Osteoblast (primary cell): ENCODE measurements around the gene RNF145. TPM values are rescaled to one million over a fixed set of nuclear protein-coding genes. Genes with fewer than 3 reads are reported as not detected.
"Not testable (repeated sequence)": the region's sequence is repeated elsewhere in the genome, so short reads cannot be mapped to it uniquely, and the experiment has no call there.

Source experiments
- DNase-seq: peaks from one replicate; pipeline ENCODE4 v3.0.0; 2011; ENCODE audit warnings: low spot score, mixed read lengths; ENCODE audit not compliant: insufficient read length; ENCODE audit errors: missing footprints
- H2AFZ ChIP-seq: 2 replicates; pipeline ENCODE4 v1.6.0; 2011; ENCODE audit warnings: mild to moderate bottlenecking, low read length
- H3K27ac ChIP-seq: 2 replicates; pipeline ENCODE4 v1.5.1; 2011; ENCODE audit warnings: mild to moderate bottlenecking, low read depth, low read length, moderate library complexity
- H3K27me3 ChIP-seq: 2 replicates; pipeline ENCODE4 v1.6.0; 2012; ENCODE audit warnings: mild to moderate bottlenecking, control low read depth, inconsistent platforms, low read length, moderate library complexity; ENCODE audit not compliant: insufficient read depth
- H3K36me3 ChIP-seq: 2 replicates; pipeline ENCODE4 v1.5.1; 2011; ENCODE audit warnings: mild to moderate bottlenecking, low read length, control low read depth, moderate library complexity; ENCODE audit not compliant: insufficient read depth
- H3K4me1 ChIP-seq: 2 replicates; pipeline ENCODE4 v1.5.1; 2011; ENCODE audit warnings: mild to moderate bottlenecking, low read length, control low read depth, moderate library complexity; ENCODE audit not compliant: insufficient read depth
- H3K4me2 ChIP-seq: 2 replicates; pipeline ENCODE4 v1.6.0; 2011; ENCODE audit warnings: mild to moderate bottlenecking, low read length; ENCODE audit not compliant: insufficient read depth
- H3K4me3 ChIP-seq: fragments of 200-600 bp; sonication (generic); 3 replicates; pipeline ENCODE4 v1.5.1; 2012; ENCODE audit warnings: mild to moderate bottlenecking, low read length, inconsistent platforms; ENCODE audit not compliant: insufficient read depth
- H3K79me2 ChIP-seq: 2 replicates; pipeline ENCODE4 v1.6.0; 2012; ENCODE audit warnings: mild to moderate bottlenecking, low read length, control low read depth, inconsistent platforms; ENCODE audit not compliant: insufficient read depth
- H3K9me3 ChIP-seq: 2 replicates; pipeline ENCODE4 v1.5.1; 2011; ENCODE audit warnings: low read depth, low read length, control low read depth
- H4K20me1 ChIP-seq: 2 replicates; pipeline ENCODE4 v1.6.0; 2012; ENCODE audit warnings: mild to moderate bottlenecking, low read length, control low read depth; ENCODE audit not compliant: insufficient read depth
- total RNA-seq: library from RNA; depleted of rRNA; stranded (reverse); fragments of >200 nt; gene quantifications from 2 replicates; pipeline ENCODE4 v1.2.3, GENCODE V29; 2012
- TF ChIP-seq, protein P1 (sequence below): IDR thresholded peaks from 2 replicates; pipeline ENCODE4 v1.5.1; 2011; ENCODE audit warnings: mild to moderate bottlenecking, low read depth, low read length, moderate library complexity; ENCODE audit errors: extremely low read depth

Gene RNF145
- total RNA-seq, 1 donor = 38.4 TPM

GRCh38 chr5:159149085-159149484 lies 60.3 kb downstream of the RNF145 start:
- H3K4me3 ChIP-seq = no peak overlapping the region
- peaks cover 4% of the 10 kb centered on the region for H3K27me3 ChIP-seq
- TF ChIP-seq, protein P1, sequence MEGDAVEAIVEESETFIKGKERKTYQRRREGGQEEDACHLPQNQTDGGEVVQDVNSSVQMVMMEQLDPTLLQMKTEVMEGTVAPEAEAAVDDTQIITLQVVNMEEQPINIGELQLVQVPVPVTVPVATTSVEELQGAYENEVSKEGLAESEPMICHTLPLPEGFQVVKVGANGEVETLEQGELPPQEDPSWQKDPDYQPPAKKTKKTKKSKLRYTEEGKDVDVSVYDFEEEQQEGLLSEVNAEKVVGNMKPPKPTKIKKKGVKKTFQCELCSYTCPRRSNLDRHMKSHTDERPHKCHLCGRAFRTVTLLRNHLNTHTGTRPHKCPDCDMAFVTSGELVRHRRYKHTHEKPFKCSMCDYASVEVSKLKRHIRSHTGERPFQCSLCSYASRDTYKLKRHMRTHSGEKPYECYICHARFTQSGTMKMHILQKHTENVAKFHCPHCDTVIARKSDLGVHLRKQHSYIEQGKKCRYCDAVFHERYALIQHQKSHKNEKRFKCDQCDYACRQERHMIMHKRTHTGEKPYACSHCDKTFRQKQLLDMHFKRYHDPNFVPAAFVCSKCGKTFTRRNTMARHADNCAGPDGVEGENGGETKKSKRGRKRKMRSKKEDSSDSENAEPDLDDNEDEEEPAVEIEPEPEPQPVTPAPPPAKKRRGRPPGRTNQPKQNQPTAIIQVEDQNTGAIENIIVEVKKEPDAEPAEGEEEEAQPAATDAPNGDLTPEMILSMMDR = no peak
- no peak for DNase-seq
- H3K9me3 ChIP-seq = no peaks in the 10 kb centered on the region
- H3K36me3 ChIP-seq = no peaks in the 10 kb centered on the region
- H3K27ac ChIP-seq = no peak overlapping the region
- H4K20me1 ChIP-seq = no peaks in the 10 kb centered on the region
- no peaks in the 10 kb centered on the region for H3K79me2 ChIP-seq
- no peak overlapping the region for H2AFZ ChIP-seq
- H3K4me1 ChIP-seq = no peaks in the 10 kb centered on the region
- H3K4me2 ChIP-seq = no peak overlapping the region

DNA sequence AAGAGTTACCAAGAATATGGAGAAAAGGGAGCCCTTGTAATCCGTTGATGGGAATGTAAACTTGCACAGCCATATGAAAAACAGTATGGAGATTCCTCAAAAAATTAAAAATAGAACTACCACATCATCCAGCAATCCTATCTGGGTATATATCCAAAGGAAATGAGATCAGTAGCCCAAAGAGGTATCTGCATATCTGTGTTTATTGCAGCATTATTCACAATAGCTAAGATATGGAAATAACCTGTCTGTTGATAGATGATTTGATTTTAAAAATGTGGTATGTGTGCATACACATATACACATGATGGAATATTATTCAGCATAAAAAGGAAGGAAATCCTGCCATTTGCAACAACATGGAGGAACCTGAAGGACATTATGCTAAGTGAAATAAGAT lies 61.4 kb downstream of the RNF145 start:
- TF ChIP-seq, protein P1 = no peak
- H4K20me1 ChIP-seq = no peaks in the 10 kb centered on the region
- H3K36me3 ChIP-seq = no peaks in the 10 kb centered on the region
- H3K79me2 ChIP-seq = no peaks in the 10 kb centered on the region
- peaks cover 4% of the 10 kb centered on the region for H3K27me3 ChIP-seq
- H3K27ac ChIP-seq = no peak overlapping the region
- H3K4me1 ChIP-seq = no peaks in the 10 kb centered on the region
- no peak overlapping the region for H3K4me3 ChIP-seq
- no peak overlapping the region for H3K4me2 ChIP-seq
- no peak overlapping the region for H2AFZ ChIP-seq
- H3K9me3 ChIP-seq = no peaks in the 10 kb centered on the region
- no peak for DNase-seq

DNA sequence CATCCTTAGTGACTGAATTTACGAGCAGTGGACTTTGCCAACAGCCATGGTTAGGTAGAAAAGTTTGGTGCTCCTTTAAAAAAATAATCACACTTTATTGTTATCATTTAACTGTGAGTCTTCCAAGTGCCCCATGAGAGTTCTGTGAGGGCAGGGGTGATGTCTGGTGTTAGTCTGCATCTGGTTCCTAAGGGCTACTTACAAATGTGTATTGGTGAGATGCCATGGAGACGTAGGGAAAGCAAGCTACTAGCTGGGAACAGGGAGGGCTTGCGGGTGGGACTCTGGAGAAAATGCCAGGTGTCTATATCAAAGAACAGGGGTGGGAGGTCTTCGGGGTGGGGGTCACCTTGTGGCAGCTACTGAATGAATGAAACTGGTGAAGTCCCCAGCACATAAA lies 62.5 kb downstream of the RNF145 start:
- no peak overlapping the region for H3K4me2 ChIP-seq
- no peaks in the 10 kb centered on the region for H4K20me1 ChIP-seq
- DNase-seq = no peak
- H3K4me1 ChIP-seq = no peaks in the 10 kb centered on the region
- H3K36me3 ChIP-seq = no peaks in the 10 kb centered on the region
- H3K79me2 ChIP-seq = no peaks in the 10 kb centered on the region
- no peaks in the 10 kb centered on the region for H3K9me3 ChIP-seq
- H2AFZ ChIP-seq = no peak overlapping the region
- no peak overlapping the region for H3K27ac ChIP-seq
- H3K4me3 ChIP-seq = no peak overlapping the region
- H3K27me3 ChIP-seq = peaks cover 8% of the 10 kb centered on the region
- TF ChIP-seq, protein P1 = no peak

GRCh38 chr5:159145160-159145559 lies 64.2 kb downstream of the RNF145 start:
- not testable (repeated sequence) for H3K27ac ChIP-seq, H3K36me3 ChIP-seq, H3K4me2 ChIP-seq, DNase-seq, H3K79me2 ChIP-seq, H3K4me1 ChIP-seq, H2AFZ ChIP-seq, H3K9me3 ChIP-seq, H4K20me1 ChIP-seq, H3K27me3 ChIP-seq, H3K4me3 ChIP-seq
